Limb (tissue), 2 donors: ENCODE data around the gene VKORC1L1.
"Not testable (repeated sequence)": the region's sequence is repeated elsewhere in the genome, so short reads cannot be mapped to it uniquely, and the experiment has no call there.

ENCODE experiments used
- DNase-seq, 2 donors: peaks; one replicate each; pipeline ENCODE4 v3.0.0-alpha.2; 2016; ENCODE audit errors: extremely low spot score in 2 of 2

VKORC1L1 gene

DNA sequence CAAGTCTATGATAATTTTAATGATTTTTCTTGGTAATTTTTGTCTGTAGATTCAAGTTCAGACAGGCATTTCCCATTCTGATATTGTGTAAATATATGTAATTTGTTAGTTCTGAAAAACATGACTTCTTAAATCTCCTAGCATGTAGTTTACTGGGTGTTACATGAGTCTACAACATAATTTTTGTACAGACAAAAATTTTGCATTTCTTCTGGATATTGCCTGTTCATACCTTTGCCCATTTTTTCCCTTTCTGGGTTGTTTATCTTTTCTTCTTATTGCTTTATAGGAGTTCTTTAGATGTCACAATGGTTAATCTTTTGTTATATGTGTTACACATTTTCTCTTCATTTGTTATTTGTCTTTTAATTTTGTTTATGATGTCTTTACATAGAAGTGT, 12.1 kb downstream of the VKORC1L1 start:
- DNase-seq, result not testable (repeated sequence)

DNA sequence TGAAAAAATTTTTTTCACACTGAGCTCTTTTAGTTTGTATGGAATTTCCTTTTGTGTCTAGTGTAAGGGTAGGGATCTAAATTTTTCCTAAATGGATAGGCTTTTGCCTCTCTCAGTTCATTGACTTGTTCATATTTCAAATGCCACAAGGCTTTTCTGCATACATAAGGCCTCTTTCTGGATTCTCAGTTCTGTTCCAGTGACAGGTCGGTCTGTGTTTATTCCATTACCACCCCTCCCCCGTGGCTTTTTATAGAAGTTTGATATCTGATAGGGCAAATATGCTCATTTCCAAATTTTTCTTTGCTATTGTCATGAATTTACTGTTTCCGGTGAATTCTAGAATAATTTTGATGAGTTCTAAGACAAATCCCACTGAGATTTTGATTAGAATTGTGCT, 12.7 kb downstream of the VKORC1L1 start:
- DNase-seq, result not testable (repeated sequence)

GRCh38 chr7:65888434-65889156, 15.7 kb downstream of the VKORC1L1 start:
- DNase-seq, result not testable (repeated sequence)

GRCh38 chr7:65889722-65890121, 16.8 kb downstream of the VKORC1L1 start:
- DNase-seq, result not testable (repeated sequence)

DNA sequence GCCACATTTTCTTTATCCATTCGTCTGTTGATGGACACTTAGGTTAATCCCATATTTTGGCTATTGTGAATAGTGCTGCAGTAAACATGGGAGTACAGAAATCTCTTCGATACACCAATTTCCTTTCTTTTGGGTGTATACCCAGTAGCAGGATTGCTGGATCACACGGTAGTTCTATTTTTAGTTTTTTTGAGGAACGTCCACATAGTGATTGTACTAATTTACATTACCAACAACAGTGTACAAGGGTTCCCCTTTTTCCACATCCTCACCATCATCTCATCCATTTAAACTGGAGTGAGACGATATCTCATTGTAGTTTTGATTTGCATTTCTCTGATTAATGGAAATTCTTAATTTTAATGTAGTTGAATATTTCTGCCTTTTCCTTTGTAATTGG, 19.3 kb downstream of the VKORC1L1 start:
- DNase-seq, result no peak

GRCh38 chr7:65892835-65893234, 20.0 kb downstream of the VKORC1L1 start:
- DNase-seq, result no peak

DNA sequence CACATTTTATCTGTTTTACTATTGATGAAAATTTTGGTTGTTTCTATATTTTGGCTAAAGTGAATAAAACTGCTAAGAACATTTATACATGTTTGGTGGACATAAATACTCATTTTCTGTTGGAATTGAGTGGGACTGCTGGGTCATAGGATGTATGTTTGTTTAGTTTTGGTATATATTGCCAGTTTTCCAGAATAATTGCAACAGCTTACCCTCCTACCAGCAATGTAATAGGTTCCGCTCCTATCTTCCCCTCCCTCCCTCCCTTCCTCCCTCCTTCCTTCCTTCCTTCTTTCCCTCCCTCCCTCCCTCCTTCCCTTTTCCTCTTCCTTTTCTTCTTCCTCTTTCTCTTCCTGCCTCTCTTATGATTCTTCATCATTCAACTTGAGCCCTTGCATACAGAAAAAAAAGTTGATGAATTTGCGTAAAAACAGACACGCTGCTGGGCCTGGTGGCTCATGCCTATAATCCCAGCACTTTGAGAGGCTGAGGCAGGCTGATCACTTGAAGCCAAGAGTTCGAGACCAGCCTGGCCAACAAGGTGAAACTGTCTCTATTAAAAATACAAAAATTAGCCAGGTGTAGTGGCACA, 23.5 kb downstream of the VKORC1L1 start:
- DNase-seq, result no peak

GRCh38 chr7:65897289-65897688, 24.4 kb downstream of the VKORC1L1 start:
- not testable (repeated sequence) for DNase-seq

- not testable (repeated sequence) for DNase-seq
These were observed 26.0 kb downstream of the VKORC1L1 start for GRCh38 chr7:65898677-65899447.

DNA sequence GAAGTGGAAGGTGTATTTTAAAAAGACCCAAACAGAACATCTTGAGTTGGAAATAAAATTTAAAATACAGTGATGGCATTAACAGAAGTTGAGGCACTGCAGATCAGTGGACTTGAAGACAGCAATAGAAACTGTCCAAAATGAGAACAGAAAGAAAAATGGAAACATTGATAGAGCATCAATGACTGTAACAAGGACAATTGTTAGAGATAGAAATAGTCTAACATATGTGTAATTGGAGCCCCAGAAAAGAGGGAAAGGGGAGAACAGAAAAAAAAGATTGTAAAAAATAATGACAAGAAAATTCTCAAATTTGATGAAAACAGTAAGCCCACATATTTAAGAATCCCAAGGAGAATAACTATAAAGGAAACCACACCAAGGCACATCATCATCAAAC, 29.4 kb downstream of the VKORC1L1 start:
- DNase-seq, result no peak

- DNase-seq, result no peak
These were observed 34.8 kb downstream of the VKORC1L1 start for GRCh38 chr7:65907501-65908198.

- no peak for DNase-seq
These were observed 37.4 kb downstream of the VKORC1L1 start for GRCh38 chr7:65910237-65910636.

- DNase-seq, result no peak
These were observed 39.4 kb downstream of the VKORC1L1 start for GRCh38 chr7:65912237-65912636.

GRCh38 chr7:65915921-65916657, 43.2 kb downstream of the VKORC1L1 start:
- no peak for DNase-seq

DNA sequence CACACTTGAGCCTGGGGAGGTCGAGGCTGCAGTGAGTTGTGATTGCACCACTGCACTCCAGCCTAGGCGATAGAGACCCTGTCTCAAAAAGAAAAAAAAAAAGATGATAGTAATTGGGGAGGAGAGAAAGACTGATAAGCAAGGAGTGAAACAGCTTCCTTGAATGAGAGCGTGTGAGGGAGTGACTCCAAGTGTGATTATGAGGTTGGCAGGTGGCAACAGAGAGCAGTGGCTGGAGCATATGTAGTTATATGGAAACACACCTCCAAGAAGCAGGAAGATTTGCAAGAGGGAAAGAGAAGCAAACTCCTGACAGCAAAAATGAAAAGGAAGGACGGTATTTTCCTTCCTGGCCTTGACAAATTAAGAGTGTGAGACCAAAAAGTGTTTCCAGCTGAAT, 50.4 kb downstream of the VKORC1L1 start:
- no peak for DNase-seq

DNA sequence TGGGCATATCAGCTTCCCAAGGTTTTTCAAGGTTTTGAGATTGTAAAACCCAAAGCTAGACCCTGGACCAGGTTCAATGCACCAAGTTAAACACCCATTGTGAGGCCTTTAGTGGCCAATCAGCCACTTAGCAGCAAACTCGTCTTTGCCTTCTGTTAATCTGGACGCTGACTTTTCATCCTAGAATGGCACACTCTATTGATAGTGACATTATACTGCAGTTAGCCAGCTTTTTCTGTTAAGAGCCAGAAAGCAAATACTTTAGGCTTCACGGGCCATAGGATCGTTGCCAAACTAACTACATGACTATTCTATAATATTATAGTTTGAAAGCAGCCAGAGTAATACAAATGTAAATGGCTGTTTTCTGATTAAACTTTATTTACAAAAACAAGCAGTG, 51.3 kb downstream of the VKORC1L1 start:
- no peak for DNase-seq

DNA sequence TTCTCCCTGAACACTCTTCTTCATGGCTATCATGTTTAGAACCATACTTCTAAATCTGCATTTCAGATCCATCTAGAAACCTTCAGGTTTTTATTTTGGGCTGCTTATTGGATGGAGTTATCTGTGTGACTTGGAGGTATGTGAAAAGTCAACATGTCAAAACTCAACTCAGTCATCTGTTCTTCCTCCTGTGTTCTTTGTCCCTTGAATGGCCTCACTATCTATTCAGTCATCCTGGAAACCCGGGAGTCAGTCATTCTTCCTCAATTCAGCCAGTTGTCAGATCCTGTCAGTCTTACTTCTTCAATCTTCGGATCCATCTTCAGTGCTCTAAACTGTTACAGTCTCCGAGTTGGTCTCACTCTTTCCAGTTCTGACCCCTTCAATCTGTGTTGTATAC, 52.2 kb downstream of the VKORC1L1 start:
- no peak for DNase-seq

DNA sequence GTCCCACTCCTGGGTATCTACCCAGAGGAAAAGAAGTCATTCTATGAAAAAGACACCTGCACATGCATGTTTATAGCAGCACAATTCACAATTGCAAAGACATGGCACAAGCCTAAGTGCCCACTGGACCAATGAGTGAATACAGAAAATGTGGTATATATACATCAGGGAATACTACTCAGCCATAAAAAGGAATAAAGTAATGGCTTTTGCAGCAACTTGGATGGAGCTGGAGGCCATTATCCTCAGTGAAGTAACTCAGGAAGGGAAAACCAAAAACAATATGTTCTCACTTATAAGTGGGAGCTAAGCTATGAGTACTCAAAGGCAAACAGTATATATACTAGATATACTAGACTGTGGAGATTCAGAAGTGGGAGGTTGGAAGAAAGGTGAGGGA, 53.7 kb downstream of the VKORC1L1 start:
- no peak for DNase-seq

GRCh38 chr7:65927489-65928448, 54.9 kb downstream of the VKORC1L1 start:
- no peak for DNase-seq

GRCh38 chr7:65931685-65932084, 58.8 kb downstream of the VKORC1L1 start:
- no peak for DNase-seq
